CD1c-positive myeloid dendritic cell (primary cell): ENCODE results near the gene LENG9.
A peak's percentile ranks its signal among the peaks of the same experiment; 100 is the strongest.
"Not testable (repeated sequence)": the region's sequence is repeated elsewhere in the genome, so short reads cannot be mapped to it uniquely, and the experiment has no call there.

Source experiments
- DNase-seq: peaks from one replicate; pipeline ENCODE4 v3.0.0-alpha.2; 2016; ENCODE audit errors: extremely low spot score

Gene LENG9

DNA sequence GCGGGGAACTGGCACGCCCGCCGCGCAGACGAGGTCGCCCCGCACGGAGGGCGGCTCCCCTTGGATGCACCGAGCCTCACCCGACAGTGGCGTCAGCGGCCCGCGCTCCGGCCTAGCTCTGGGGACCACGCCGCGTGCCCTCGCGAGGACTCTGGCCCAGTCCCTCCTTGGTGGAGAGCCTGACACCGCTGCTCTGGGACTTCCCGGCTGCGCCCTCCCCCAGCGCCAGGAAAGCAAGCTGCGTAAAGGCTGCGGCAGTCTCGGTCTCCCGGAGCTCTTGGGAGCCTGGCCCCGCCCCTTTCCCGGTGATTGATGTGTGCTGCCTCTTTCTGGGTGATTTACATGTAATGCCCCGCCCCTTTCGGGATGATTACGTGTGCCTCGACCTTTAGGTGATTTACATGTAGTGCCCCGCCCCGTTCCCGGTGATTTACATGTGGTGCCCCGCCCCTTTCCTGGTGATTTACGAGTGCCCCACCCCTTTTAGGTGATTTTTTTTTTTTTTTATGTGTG, at the start of gene LENG9:
TSS of gene LENG9 (minus strand) at position 248 of the 513 bp plus-strand sequence. CDS start 252 bp downstream, outside the sequence.
- DNase-seq = peak; percentile 98

DNA sequence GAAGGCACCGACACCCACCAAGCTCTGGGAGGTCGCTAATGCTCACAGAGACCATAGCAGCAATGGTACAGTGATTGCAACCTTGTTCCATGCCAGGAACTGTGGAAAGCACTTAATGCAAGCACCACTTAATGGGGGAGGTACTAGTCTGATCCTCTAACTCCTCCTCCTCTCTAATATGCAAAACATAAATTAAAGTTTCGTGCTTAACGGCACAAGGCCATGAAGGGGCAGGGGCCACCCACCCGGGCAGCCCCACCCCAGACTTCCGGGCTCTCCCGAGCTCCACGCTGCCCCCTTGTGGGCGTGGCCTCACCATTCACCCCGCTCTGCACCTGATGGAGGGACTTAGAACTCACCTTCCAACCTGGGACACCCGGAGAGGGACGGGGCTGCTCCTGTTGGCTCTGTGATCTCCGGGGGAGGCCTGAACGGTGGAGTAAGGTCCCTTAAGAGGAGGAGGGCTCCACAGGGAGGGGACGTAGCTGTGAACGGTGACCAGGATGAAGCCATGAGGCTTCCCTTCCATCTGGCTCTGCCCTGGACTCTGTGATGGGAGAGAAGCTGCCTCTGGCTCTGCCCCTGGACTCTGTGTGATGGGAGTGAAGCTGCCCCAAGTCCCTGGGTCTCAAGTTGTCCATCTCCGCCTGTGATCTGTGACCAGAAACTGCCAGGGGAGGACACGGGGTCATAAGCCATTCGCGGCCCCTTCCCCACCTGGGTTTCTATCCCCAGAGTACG, 45.8 kb upstream of the LENG9 start:
- DNase-seq = not testable (repeated sequence)

DNA sequence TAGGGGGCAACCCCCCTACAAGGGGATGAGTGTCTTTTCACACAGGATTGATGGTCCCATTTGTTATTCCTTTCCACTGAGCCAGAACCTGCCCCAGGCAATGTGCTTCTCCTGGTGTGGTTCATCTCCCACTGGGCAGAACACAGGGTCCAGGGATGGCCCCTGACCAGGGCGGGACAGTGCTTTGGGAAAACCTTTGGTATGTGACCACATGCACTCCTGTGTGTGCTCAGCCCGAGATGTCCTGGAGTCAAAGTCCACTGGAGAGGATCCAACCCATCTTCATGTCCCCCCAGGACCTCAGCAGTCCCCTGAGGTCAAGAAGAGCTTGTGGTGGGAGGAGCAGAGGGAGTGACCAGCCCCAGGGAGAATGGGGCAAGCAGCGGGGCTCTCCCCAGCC, 44.9 kb upstream of the LENG9 start:
- not testable (repeated sequence) for DNase-seq

DNA sequence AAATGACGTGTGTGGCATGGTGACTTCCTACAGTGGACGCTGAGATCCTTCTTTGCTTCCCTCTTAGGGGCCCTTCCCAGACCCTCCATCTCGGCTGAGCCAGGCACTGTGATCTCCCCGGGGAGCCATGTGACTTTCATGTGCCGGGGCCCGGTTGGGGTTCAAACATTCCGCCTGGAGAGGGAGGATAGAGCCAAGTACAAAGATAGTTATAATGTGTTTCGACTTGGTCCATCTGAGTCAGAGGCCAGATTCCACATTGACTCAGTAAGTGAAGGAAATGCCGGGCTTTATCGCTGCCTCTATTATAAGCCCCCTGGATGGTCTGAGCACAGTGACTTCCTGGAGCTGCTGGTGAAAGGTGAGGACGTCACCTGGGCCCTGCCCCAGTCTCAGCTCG, 44.2 kb upstream of the LENG9 start:
- DNase-seq = no peak

DNA sequence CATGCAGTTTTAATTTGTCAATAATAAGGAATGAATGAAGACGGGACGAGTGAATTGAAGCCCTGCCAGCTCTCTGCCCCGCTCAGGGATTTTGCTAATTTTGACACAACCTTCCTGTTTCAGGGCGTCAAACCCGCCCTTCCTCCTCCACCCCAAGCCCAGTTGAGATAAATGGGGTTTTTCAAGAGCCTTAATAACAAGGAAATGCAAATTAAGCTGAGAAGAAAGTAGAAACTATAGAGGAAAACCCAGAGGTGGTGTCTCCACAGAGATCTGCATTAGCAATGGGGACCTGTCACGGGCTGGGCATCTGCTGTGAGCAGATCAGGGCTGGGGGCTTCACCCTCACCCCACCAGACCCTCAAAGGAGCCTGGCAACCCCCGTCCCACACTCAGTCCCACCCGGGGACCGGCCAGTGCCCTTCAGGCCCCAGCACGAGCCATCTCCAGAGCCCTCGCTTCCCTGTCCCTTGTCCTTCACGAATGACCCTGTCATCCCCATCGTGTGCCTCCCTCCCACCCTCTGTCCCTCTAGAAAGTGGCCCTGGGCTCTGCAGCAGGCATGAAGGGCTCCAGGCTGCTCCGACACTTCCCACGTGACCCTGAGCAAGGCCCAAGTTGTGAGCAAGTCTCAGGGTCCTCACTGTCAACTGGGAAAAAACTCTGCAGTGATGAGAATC, 43.6 kb upstream of the LENG9 start:
- DNase-seq = not testable (repeated sequence)

DNA sequence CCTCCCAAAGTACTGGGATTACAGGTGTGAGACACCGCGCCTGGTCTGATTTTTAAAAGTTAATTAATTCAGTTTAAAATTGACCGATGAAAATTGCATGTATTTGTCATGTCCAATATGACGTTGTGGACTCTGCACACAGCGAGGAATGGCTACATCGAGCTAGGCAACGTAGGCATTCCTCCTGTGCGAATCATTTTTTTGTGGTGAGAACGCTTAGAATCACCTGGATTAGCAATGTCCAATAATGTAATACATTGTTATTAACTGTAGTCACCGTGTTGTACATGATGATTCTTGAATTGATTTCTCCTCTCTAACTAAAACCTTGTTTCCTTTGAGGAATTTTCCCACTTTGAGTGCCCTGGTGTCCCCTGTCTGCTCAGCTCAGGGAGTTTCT, 42.5 kb upstream of the LENG9 start:
- no peak for DNase-seq

DNA sequence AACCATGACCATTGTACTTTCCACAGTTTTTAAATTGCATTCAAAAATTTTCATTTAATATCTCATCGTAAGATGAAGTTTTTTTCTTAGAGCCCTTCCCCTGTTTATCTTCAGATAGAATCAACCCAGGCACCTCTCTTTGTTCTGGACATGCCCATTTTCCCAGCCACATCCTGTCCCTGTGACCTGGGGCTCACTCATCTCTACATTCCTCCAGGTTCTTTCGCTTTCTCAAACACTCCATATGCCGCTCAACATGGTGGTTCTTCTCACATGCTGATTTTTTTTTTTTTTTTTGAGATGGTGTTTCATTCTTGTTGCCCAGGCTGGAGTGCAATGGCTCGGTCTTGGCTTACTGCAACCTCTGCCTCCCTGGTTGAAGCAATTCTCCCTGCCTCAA, 42.0 kb upstream of the LENG9 start:
- not testable (repeated sequence) for DNase-seq

DNA sequence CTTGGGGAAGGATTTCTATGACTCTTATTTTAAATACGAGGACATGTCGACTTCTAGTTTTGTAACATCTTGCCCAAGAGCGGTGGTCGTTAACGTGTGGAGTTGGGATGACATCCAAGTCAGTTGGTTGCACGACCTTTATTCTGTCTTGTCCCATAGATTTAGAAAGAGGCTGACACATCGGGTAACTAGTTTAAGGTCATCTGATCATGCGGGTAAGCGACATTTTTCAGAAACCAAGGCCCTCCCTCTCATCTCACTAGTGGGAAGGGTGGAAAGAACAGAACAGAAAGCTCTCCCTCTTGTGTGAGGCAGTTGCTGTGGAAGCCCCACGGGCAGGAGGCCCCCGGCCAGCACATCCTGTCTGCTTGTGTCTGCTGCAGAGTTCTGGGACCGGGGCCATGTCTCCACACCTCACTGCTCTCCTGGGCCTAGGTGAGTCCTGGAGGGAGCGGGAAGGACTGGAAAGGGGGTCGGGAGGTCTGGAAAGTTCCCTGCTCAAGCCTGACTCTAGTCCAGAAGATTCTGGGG, 39.0 kb upstream of the LENG9 start, which contains the start of gene LAIR2:
TSS of gene LAIR2 (plus strand) at position 314 of the 531 bp plus-strand sequence. CDS start at position 402, 88 bp downstream.
- no peak for DNase-seq

DNA sequence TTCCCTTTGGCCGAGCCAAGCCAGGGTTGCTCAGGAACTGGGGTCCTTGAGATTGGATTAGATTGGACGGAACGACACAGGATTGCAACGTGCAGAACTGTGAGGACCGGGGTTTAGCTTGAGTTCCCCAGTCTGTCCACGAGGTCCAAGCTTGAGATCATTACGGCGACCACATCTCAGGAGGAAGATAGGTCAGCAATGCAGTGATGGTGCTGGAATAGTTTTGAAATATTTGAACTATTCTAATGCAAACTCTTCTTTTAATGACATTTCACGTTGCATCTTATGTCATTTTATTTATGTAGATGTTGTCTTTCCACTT, 34.8 kb upstream of the LENG9 start:
- DNase-seq = not testable (repeated sequence)

DNA sequence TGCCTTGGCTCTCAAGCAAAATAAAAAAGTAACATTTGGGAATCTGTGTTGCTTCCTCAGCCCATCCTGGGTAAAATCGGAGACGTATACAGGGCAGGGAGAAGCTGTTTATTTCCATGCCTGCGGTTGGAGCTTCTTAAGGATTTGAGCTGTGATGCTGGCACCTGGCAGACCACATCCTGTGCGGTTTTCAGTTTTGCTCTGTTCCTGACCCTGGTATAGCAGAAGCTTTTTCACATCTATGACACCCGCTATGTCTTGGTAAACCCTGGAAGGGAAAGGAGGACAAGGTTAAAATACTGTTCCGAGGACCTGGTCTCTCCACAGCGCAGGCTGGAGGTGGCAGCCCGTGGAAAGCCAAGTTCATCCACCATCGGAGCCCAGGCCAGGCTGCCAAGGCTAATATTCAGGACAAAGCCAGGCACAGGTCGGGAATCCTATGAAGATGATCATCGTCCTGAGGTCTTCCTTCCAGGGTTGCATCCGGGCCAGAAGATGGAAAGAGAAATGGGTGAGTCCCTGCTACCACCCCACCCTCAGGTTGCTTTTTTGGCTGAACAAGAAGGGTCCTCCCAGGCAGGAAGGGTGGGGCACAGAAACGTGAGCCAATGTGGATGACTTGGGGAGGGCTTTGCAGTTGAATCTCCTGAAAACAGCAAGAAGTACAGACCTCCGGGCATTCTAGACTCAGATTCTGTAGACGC, 34.3 kb upstream of the LENG9 start:
- DNase-seq = not testable (repeated sequence)

DNA sequence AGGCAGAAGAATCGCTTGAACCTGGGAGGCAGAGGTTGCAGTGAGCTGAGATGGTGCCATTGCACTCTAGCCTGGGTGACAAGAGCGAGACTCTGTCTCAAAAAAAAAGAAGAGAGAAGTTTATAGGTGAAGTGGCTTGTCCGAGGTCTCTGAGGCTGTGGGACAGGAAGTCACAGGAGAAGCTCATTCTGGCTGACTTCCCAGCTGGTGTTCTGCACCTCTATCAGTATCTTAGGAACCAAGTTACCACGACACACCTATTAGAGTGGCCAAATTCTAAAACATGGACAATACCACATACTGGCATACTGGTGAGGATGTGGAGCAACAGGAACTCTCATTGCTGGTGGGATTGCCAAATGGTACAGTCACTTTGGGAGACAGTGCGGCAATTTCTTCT, 31.7 kb upstream of the LENG9 start:
- not testable (repeated sequence) for DNase-seq

DNA sequence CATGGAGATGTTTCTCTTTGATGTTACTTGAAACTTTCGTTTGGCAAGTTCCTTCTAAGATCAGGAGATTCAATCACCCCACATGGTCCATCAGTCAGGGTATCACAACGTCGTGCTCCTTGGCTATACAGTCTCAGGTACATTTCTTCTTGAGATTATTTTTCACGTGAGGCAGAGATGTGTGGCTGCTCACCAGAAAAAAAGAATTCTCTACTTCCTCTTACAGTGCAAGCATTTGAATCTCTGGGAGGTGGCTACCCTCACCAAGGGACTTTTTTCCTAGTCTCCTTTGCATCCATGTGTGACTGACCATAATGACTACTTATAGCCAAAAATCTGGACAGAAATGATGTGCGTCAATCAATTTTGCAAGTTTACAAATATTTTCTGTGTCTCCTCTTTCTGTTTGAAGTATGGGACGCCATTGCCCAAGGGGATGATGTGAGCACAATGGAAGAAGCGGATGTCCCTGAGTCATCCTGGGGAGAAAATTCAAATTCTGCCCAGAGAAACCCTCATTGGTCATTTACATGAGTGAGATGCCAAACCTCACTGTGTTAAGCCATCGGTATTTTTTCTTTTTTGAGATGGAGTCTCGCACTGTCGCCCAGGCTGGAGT, 30.5 kb upstream of the LENG9 start:
- DNase-seq = no peak

DNA sequence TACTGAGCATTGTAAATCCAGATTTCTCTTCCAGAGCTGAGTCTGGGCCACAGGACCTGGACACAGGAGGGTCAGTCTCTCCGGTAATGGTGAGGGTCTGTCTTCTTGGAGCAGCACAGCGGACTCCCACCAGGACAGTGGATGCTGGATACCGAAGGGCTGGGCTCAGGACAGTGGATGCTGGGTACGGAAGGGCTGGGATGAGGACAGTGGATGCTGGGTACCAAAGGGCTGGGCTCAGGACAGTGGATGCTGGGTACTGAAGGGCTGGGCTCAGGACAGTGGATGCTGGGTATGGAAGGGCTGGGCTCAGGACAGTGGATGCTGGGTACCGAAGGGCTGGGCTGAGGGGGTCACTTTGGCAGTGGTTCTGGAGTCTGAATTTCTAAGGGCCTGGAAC, 29.5 kb upstream of the LENG9 start:
- not testable (repeated sequence) for DNase-seq

DNA sequence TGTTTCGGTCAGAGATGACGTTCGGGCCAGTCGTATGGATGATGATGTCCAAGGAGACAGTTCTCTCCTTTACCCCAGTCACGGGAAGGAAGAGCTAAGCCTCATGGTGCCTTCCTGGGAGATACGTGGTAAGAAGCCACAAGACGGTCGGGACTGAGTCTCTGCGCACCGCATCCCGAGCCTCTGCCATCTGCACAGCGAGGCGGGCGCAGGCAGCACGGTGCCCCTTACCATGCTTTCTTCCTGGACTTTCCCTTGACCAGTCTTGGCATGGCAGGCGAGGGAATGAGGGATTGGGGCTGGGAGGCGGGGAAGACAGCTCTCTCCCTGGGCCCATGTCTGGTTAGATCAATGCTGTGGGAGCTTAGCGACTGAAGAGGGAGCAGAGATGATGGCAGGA, 29.0 kb upstream of the LENG9 start:
- DNase-seq = no peak

DNA sequence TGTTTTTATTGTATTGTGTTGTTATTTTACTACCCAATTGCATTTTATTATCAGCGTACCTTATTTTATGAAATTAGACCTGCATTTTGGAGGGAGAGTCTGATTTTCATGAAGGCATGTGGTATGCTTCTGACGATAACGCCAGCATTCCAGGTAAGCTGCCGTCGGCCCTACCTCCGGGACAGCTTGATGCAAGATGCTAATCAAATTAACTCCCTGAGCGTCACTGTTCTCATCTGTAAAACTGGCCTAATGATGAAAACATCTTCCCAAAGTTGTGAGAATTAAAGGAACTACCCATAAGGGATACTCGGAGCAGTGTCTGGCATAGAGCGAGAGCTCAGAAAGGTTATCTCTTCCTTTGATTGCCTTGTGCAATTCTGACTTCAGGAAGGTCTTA, 26.2 kb upstream of the LENG9 start:
- no peak for DNase-seq

DNA sequence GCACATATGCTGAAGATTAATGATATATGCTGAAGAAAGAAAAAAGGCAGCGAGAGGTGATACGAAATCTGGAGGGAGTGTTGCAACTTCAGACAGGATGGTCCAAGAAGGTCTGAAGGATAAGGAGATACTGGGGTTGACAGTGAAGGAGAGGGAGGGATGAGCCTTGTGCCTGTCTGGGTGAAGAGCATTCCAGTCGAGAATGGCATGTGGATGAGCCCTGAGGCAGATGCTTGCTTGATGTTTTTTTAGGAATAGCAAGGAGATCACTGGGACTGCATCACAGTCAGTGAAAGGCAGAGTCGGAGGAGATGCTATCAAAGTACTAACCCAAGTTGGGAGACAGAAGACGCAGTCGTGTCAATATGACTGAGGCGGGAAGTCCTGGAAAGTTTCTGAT, 25.8 kb upstream of the LENG9 start:
- DNase-seq = no peak

DNA sequence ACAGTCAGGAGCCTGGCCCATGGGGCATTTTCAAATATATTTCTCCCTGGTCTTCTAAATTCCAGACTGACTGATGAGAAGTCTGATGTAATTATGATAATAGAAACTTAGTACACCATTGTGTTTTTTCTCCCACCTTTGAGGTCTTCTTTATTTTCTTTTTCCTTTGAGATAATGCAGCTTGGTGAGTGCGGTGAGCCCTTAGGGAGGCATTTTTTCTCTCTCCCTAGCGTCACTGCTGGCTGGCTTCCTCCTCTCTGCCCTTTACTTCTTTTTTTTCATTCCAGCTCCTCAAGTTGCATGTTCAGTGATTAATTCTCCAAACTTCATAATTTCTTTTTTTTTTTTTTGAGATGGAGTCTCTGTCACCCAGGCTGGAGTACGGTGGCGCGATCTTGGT, 22.3 kb upstream of the LENG9 start:
- peak; percentile 16 for DNase-seq

DNA sequence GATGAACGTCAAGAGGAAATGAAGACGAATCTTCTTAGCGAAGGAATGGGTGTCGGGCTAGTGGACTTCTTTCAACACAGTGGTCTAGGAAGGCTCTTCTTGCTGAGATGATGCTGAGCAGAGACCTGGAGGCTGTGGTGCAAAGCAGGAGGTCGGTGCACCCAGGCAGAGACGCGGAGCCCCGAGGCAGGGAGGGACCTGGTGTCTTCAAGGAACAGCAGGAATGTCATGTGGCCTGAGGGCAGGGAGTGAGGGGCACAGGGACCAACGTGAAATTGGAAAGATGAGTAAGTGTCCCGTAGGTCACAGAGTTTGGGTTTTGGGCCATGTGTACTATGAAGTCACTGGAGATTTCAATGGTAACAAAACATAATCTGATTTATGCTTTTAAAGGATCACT, 20.9 kb upstream of the LENG9 start:
- no peak for DNase-seq

DNA sequence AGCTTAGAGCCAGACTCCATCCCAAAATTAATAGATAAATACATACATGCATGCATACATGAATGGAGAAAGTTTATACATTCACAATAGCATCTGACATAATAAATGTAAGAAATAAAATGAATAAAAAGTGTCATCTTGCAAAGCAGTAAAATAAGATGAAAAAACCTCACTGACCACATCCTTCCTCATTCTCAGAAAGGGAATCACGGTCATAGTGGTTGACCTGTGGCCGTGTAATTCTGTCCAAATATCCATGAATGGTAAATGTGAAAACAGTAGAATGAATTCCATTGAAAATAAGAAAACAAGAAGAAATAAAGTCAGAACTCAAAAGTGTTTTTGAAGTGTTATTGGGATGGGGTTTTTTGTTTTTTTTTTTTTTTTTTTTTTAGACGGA, 19.3 kb upstream of the LENG9 start:
- DNase-seq = peak; percentile 74

DNA sequence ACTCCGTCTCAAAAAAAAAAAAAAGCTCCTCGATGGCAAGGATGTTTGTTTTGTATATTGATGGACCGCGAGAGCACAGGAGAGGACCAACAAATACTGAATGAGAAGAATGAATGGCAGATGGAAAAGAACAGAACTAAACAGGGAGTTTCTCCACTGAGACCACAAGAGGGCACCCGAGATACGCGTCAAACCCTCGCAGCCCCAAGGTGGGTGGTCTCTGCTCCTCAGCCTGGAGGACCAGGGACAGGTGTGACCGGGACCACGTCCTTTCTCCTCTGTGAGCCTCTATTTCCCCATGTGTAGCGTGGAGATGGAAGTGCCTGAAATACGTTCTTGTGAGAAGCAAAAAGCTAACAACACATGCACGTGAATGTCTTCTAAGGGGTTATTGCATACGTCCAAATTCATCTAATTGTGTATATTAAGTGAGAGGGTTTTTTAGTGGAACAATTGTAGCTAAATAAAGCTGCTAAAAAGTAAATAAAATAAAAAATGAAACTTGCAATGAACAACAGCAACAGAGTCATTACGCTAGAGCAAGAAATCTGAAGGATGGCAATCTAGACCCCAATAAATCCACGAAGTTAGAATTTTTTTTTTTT, 17.9 kb upstream of the LENG9 start:
- peak; percentile 55 for DNase-seq

DNA sequence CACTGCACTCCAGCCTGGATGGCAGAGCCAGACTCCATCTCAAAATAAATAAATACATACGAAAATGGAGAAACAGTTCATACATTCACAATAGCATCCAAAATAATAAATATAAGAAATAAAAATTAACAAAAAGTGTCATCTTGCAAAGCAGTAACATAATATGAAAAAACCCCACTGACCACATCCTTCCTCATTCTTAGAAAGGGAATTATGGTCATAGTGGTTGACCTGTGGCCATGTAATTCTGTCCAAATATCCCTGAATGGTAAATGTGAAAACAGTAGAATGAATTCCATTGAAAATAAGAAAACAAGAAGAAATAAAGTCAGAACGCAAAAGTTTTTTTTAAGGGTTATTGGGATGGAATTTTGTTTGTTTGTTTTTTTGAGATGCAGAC, 16.5 kb upstream of the LENG9 start:
- DNase-seq = peak; percentile 76
